Loucy (cell line): ENCODE results near the gene MOCOS.

Source experiments
- H2AFZ ChIP-seq: fragments of 200-600 bp; sonication (generic); 2 replicates; pipeline ENCODE4 v1.6.0; 2016; ENCODE audit warnings: antibody characterized with exemption, mild to moderate bottlenecking, low read length, moderate library complexity
- H3F3A ChIP-seq: fragments of 200-600 bp; 2 replicates; pipeline ENCODE4 v1.6.0; 2016; ENCODE audit warnings: antibody characterized with exemption, low read depth, mild to moderate bottlenecking
- H3K27me3 ChIP-seq: fragments of 200-600 bp; sonication (generic); 2 replicates; pipeline ENCODE4 v1.6.1; 2014; ENCODE audit warnings: low read length, mild to moderate bottlenecking; ENCODE audit not compliant: insufficient read depth, poor library complexity, severe bottlenecking
- H3K36me3 ChIP-seq: fragments of 200-600 bp; sonication (generic); 2 replicates; pipeline ENCODE4 v1.6.1; 2016; ENCODE audit warnings: low read length; ENCODE audit not compliant: insufficient read depth
- H3K4me1 ChIP-seq: fragments of 200-600 bp; sonication (generic); 2 replicates; pipeline ENCODE4 v1.5.1; 2014; ENCODE audit warnings: low read length, mild to moderate bottlenecking; ENCODE audit not compliant: insufficient read depth, poor library complexity, severe bottlenecking
- H3K4me2 ChIP-seq: fragments of 200-600 bp; sonication (generic); 2 replicates; pipeline ENCODE4 v1.6.0; 2014; ENCODE audit warnings: antibody characterized with exemption, low read length, low read depth, mild to moderate bottlenecking; ENCODE audit not compliant: poor library complexity, severe bottlenecking
- H3K4me3 ChIP-seq: fragments of 200-600 bp; sonication (generic); 2 replicates; pipeline ENCODE4 v1.5.1; 2014; ENCODE audit warnings: low read length, mild to moderate bottlenecking, mixed read lengths; ENCODE audit not compliant: poor library complexity, severe bottlenecking
- H3K79me2 ChIP-seq: fragments of 200-600 bp; sonication (generic); 2 replicates; pipeline ENCODE4 v1.6.1; 2014; ENCODE audit warnings: low read length; ENCODE audit not compliant: insufficient read depth
- H3K9ac ChIP-seq: fragments of 200-600 bp; sonication (generic); 2 replicates; pipeline ENCODE4 v1.6.0; 2014; ENCODE audit warnings: mild to moderate bottlenecking, low read depth, low read length, moderate library complexity; ENCODE audit not compliant: poor library complexity, severe bottlenecking
- H3K9me2 ChIP-seq: fragments of 200-600 bp; sonication (generic); replicated peaks from 2 replicates; pipeline ENCODE4 v1.6.1; 2016; ENCODE audit warnings: low read depth, low read length, mixed read lengths
- H3K9me3 ChIP-seq: fragments of 200-600 bp; sonication (generic); 2 replicates; pipeline ENCODE4 v1.6.1; 2014; ENCODE audit warnings: mild to moderate bottlenecking, antibody characterized with exemption, low read length, low read depth; ENCODE audit not compliant: insufficient read depth
- H4K20me1 ChIP-seq: fragments of 200-600 bp; sonication (generic); 2 replicates; pipeline ENCODE4 v1.6.0; 2014; ENCODE audit warnings: antibody characterized with exemption, low read length, mild to moderate bottlenecking; ENCODE audit not compliant: insufficient read depth, poor library complexity, severe bottlenecking
- EZH2phosphoT487 ChIP-seq: fragments of 200-600 bp; IDR thresholded peaks from 2 replicates; pipeline ENCODE4 v1.6.1; 2018; ENCODE audit warnings: antibody characterized with exemption, mild to moderate bottlenecking, moderate library complexity, borderline replicate concordance
- TF ChIP-seq, protein P1 (sequence below): fragments of 200-600 bp; sonication (generic); conservative IDR thresholded peaks from 2 replicates; pipeline ENCODE4 v1.5.1; 2014; ENCODE audit warnings: mild to moderate bottlenecking, antibody characterized with exemption, low read length

MOCOS gene, protein sequence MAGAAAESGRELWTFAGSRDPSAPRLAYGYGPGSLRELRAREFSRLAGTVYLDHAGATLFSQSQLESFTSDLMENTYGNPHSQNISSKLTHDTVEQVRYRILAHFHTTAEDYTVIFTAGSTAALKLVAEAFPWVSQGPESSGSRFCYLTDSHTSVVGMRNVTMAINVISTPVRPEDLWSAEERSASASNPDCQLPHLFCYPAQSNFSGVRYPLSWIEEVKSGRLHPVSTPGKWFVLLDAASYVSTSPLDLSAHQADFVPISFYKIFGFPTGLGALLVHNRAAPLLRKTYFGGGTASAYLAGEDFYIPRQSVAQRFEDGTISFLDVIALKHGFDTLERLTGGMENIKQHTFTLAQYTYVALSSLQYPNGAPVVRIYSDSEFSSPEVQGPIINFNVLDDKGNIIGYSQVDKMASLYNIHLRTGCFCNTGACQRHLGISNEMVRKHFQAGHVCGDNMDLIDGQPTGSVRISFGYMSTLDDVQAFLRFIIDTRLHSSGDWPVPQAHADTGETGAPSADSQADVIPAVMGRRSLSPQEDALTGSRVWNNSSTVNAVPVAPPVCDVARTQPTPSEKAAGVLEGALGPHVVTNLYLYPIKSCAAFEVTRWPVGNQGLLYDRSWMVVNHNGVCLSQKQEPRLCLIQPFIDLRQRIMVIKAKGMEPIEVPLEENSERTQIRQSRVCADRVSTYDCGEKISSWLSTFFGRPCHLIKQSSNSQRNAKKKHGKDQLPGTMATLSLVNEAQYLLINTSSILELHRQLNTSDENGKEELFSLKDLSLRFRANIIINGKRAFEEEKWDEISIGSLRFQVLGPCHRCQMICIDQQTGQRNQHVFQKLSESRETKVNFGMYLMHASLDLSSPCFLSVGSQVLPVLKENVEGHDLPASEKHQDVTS

DNA sequence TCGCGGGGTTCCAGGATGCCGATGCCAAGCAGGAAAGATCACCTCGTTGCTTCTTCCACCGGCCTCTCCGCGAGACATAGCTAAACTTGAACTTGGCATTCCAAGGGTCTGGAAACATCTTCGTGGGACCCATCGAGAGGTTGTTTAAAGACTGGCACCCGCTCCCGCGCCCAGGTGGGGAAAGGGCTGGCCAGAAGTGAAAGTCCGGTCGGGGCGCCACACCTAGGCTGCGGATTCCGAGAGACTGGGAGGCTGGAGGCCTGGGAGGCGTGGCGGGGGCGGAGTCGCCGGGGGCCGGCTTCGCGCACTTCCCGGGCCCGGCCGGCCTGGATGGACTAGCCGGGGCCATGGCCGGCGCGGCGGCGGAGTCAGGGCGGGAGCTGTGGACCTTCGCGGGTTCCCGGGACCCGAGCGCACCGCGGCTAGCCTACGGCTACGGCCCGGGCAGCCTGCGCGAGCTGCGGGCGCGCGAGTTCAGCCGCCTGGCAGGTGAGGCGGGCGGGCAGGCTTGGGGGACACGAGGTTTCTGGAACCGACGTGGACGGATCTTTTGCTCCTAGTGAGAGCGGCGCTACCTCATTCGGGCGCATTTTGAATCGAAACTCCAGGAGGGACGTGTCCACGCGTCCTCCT lies at the start of gene MOCOS:
Gene MOCOS (plus strand): TSS at position 305 of the 633 bp plus-strand sequence. CDS start 43 bp downstream, at position 348.
- H3K4me1 ChIP-seq: no peaks in the 10 kb centered on the region
- H3K4me3 ChIP-seq: no peak within 1 kb of the TSS
- H3K9me2 ChIP-seq: no peaks in the 10 kb centered on the region
- no peak within 1 kb of the TSS for H3K9ac ChIP-seq
- no peak within 1 kb of the TSS for H2AFZ ChIP-seq
- no peaks in the 10 kb centered on the region for H4K20me1 ChIP-seq
- no peak for TF ChIP-seq EZH2phosphoT487
- TF ChIP-seq, protein P1, sequence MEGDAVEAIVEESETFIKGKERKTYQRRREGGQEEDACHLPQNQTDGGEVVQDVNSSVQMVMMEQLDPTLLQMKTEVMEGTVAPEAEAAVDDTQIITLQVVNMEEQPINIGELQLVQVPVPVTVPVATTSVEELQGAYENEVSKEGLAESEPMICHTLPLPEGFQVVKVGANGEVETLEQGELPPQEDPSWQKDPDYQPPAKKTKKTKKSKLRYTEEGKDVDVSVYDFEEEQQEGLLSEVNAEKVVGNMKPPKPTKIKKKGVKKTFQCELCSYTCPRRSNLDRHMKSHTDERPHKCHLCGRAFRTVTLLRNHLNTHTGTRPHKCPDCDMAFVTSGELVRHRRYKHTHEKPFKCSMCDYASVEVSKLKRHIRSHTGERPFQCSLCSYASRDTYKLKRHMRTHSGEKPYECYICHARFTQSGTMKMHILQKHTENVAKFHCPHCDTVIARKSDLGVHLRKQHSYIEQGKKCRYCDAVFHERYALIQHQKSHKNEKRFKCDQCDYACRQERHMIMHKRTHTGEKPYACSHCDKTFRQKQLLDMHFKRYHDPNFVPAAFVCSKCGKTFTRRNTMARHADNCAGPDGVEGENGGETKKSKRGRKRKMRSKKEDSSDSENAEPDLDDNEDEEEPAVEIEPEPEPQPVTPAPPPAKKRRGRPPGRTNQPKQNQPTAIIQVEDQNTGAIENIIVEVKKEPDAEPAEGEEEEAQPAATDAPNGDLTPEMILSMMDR: no peak
- H3K4me2 ChIP-seq: no peak within 1 kb of the TSS
- H3K9me3 ChIP-seq: no peaks in the 10 kb centered on the region
- no peaks in the 10 kb centered on the region for H3F3A ChIP-seq
- no peaks in the 10 kb centered on the region for H3K27me3 ChIP-seq
- no peaks in the 10 kb centered on the region for H3K36me3 ChIP-seq
- no peaks in the 10 kb centered on the region for H3K79me2 ChIP-seq

DNA sequence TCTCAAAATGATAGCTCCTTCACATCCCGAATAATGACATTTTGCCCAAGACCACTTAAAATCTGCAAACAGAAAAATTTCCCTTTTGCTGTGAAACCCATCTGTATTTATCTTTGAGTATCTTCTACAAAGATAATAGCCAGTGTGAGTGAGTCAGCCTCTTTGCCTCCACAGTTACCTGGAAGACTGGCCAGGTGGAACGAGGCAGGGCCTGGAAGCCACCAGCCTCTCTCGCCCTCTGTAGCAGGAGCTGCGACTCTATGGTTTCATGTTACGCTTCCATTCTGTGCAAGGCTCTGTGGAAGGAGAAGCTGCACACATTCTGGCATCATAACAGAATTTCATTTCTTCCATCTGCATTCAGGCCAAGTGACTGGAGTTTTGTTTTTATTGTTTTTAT lies 48.1 kb upstream of the MOCOS start:
- Histone ChIP-seq H3K9me3 (no peaks in the 10 kb centered on the region), H3K4me3 (no peak overlapping the region), H3K27me3 (no peaks in the 10 kb centered on the region), H2AFZ (no peak overlapping the region), H3F3A (no peaks in the 10 kb centered on the region), H3K79me2 (peaks cover 19% of the 10 kb centered on the region), H4K20me1 (peaks cover 18% of the 10 kb centered on the region), H3K36me3 (peaks cover 71% of the 10 kb centered on the region), H3K9me2 (no peaks in the 10 kb centered on the region), H3K4me1 (peaks cover 14% of the 10 kb centered on the region), H3K4me2 (no peak overlapping the region), H3K9ac (no peak overlapping the region)
- no peak for TF ChIP-seq EZH2phosphoT487
- TF ChIP-seq, protein P1: no peak

DNA sequence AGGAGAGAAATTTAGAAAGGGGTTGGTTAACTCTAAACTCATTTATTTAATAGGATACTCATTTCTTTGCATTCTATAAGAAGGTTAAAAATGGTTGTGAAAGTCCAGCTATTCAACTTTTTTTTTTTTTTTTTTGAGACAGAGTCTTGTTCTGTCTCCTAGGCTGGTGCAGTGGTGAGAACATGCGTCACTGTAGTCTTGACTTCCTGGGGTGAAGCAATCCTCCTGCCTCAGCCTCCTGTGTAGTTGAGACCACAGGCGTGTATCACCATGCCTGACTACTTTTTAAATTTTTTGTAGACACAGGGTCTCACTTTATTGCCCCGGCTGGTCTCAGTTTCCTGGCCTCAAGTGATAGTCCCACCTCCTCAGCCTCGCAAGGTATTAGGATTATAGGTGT lies 45.7 kb upstream of the MOCOS start:
- H3K4me2 ChIP-seq: no peak overlapping the region
- H3K4me3 ChIP-seq: no peak overlapping the region
- TF ChIP-seq EZH2phosphoT487: no peak
- TF ChIP-seq, protein P1: no peak
- no peaks in the 10 kb centered on the region for H3K4me1 ChIP-seq
- H3K27me3 ChIP-seq: no peaks in the 10 kb centered on the region
- no peaks in the 10 kb centered on the region for H3K79me2 ChIP-seq
- H4K20me1 ChIP-seq: no peaks in the 10 kb centered on the region
- no peaks in the 10 kb centered on the region for H3K9me3 ChIP-seq
- H3K9ac ChIP-seq: no peak overlapping the region
- no peak overlapping the region for H2AFZ ChIP-seq
- peaks cover 87% of the 10 kb centered on the region for H3K36me3 ChIP-seq
- no peaks in the 10 kb centered on the region for H3F3A ChIP-seq
- no peaks in the 10 kb centered on the region for H3K9me2 ChIP-seq
